K562 (cell line): ENCODE measurements around the gene NGRN. TPM values are rescaled to one million over a fixed set of nuclear protein-coding genes. Genes with fewer than 3 reads are reported as not detected.
A peak's percentile ranks its signal among the peaks of the same experiment; 100 is the strongest.

Source experiments
- AFF1 ChIP-seq, 2 experiments: fragments of 450-650 bp; IDR thresholded peaks; 2 replicates each; pipeline ENCODE4 v1.6.1; 2018; ENCODE audit warnings: mild to moderate bottlenecking in 2 of 2, low read depth in 1 of 2; ENCODE audit not compliant: partially characterized antibody in 2 of 2
- CEBPG ChIP-seq, 3 experiments: fragments of 200-800 bp in 1 of 3; sonication (Bioruptor generic) in 1 of 3; sonication (generic) in 1 of 3; formaldehyde crosslinking in 1 of 3; IDR thresholded peaks in 2 of 3; conservative IDR thresholded peaks in 1 of 3; 2 replicates each; pipeline versions ENCODE4 v1.6.1 to v1.8.0; 2016 to 2022; ENCODE audit warnings: missing compliant biosample characterization in 2 of 3, missing genetic modification characterization in 2 of 3, mild to moderate bottlenecking in 1 of 3, missing genetic modification reagents in 1 of 3
- DNMT1 ChIP-seq: fragments of 450-650 bp; IDR thresholded peaks from 2 replicates; pipeline ENCODE4 v1.6.1; 2016; ENCODE audit warnings: antibody characterized with exemption, mild to moderate bottlenecking
- KAT8 ChIP-seq: fragments of 450-650 bp; IDR thresholded peaks from 2 replicates; pipeline ENCODE4 v1.6.1; 2016; ENCODE audit warnings: low read depth, mild to moderate bottlenecking
- MBD2 ChIP-seq: sonication (generic); IDR thresholded peaks from 2 replicates; pipeline ENCODE4 v1.6.1; 2016; ENCODE audit warnings: low read depth, borderline replicate concordance
- MTA2 ChIP-seq: fragments of 450-650 bp; IDR thresholded peaks from 2 replicates; pipeline ENCODE4 v1.6.1; 2016; ENCODE audit warnings: low read depth
- MYC ChIP-seq, 2 experiments: fragments of 250-450 bp in 1 of 2; sonication (Bioruptor Pico) in 1 of 2; IDR thresholded peaks; 2 replicates each; pipeline versions ENCODE4 v1.5.1 to v1.6.1; 2012 to 2021; ENCODE audit warnings: low read depth in 2 of 2, borderline replicate concordance in 1 of 2, improper control_type of control experiment in 1 of 2, low read length in 1 of 2, mild to moderate bottlenecking in 1 of 2, moderate library complexity in 1 of 2
- NR2C2 ChIP-seq, 2 experiments: fragments of 200-800 bp in 1 of 2; sonication (Bioruptor generic) in 1 of 2; sonication (generic) in 1 of 2; formaldehyde crosslinking in 1 of 2; IDR thresholded peaks; 2 replicates each; pipeline versions ENCODE4 v1.6.1 to v1.8.0; 2016 to 2022; ENCODE audit warnings: mild to moderate bottlenecking in 1 of 2, missing compliant biosample characterization in 1 of 2, missing genetic modification characterization in 1 of 2, missing genetic modification reagents in 1 of 2
- PHF20 ChIP-seq: fragments of 450-650 bp; IDR thresholded peaks from 2 replicates; pipeline ENCODE4 v1.6.1; 2018; ENCODE audit not compliant: partially characterized antibody
- POLR2G ChIP-seq: fragments of 200-400 bp; formaldehyde crosslinking; IDR thresholded peaks from 2 replicates; pipeline ENCODE4 v1.6.1; 2017; ENCODE audit warnings: low read depth, mild to moderate bottlenecking, antibody characterized with exemption, low read length, moderate library complexity
- PRMT5 ChIP-seq: sonication (generic); formaldehyde crosslinking; IDR thresholded peaks from 2 replicates; pipeline ENCODE4 v1.5.0; 2020; ENCODE audit warnings: missing genetic modification reagents
- RCOR1 ChIP-seq, 2 experiments: IDR thresholded peaks; 2 replicates each; pipeline ENCODE4 v1.6.1; 2012; ENCODE audit warnings: low read depth in 2 of 2, low read length in 2 of 2, borderline replicate concordance in 1 of 2, improper control_type of control experiment in 1 of 2
- SETDB1 ChIP-seq: IDR thresholded peaks from one replicate; pipeline ENCODE4 v1.6.1; 2012; ENCODE audit warnings: low read length, control low read depth, inconsistent platforms
- TGIF2 ChIP-seq: sonication (generic); formaldehyde crosslinking; IDR thresholded peaks from 2 replicates; pipeline ENCODE4 v1.8.1; 2022; ENCODE audit warnings: mild to moderate bottlenecking, missing genetic modification reagents, moderate library complexity
- U2AF2 ChIP-seq: fragments of 200-400 bp; formaldehyde crosslinking; optimal IDR thresholded peaks from 2 replicates; pipeline ENCODE3; 2017; ENCODE audit warnings: low read depth, mild to moderate bottlenecking, low read length
- XRCC3 ChIP-seq: fragments of 450-650 bp; IDR thresholded peaks from 2 replicates; pipeline ENCODE4 v1.6.1; 2017; ENCODE audit warnings: mild to moderate bottlenecking, moderate library complexity
- ZBTB7A ChIP-seq: IDR thresholded peaks from 2 replicates; pipeline ENCODE4 v1.6.1; 2011; ENCODE audit warnings: low read depth, mild to moderate bottlenecking, low read length, moderate library complexity, borderline replicate concordance; ENCODE audit not compliant: control insufficient read depth
- ZNF134 ChIP-seq: fragments of 250-450 bp; sonication (Bioruptor Pico); conservative IDR thresholded peaks from 2 replicates; pipeline ENCODE4 v1.4.0; 2020
- ZNF764 ChIP-seq: fragments of 250-450 bp; sonication (Bioruptor Pico); IDR thresholded peaks from 2 replicates; pipeline ENCODE4 v1.4.0; 2020; ENCODE audit warnings: low read depth, mild to moderate bottlenecking, moderate library complexity
- ZNF778 ChIP-seq: fragments of 450-650 bp; formaldehyde crosslinking; IDR thresholded peaks from 2 replicates; pipeline ENCODE4 v1.4.0; 2020; ENCODE audit warnings: mild to moderate bottlenecking, moderate library complexity
- polyA plus RNA-seq, 8 experiments: library from polyadenylated mRNA; depleted of rRNA in 4 of 8; stranded (reverse) in 5 of 8; unstranded in 3 of 8; fragments of >200 nt; fragmentation: Nextera tagmentation in 2 of 8; fragmentation: Illumina TruSeq in 1 of 8; extraction: Ambion mirVana in 2 of 8; extraction: Trizol in 1 of 8; gene quantifications; 2 replicates each; pipeline versions ENCODE4 v1.2.1 to v1.2.3, GENCODE V29; 2011 to 2014; ENCODE audit warnings: inconsistent platforms in 1 of 8, missing spikeins in 1 of 8
- total RNA-seq, 7 experiments: library from RNA; depleted of rRNA in 6 of 7; stranded (reverse); fragments of >200 nt in 6 of 7; fragmentation: Illumina TruSeq in 2 of 7; extraction: Trizol in 2 of 7; gene quantifications; 2 replicates each; pipeline versions ENCODE4 v1.2.1 to v1.2.3, GENCODE V29; 2011 to 2021; ENCODE audit warnings: low replicate concordance in 1 of 7

NGRN gene
- total and polyA plus RNA-seq, 9 of the 15 experiments (the other 6 are each of a cell fraction or from before 2014, with no cell fraction given) = 14.0 to 73.4 (median 60.0) TPM

- peak in 1 of 2 experiments; percentile 9 for TF ChIP-seq AFF1 (IDR thresholded peaks at IDR 0.05; ENCODE audit: low read depth in 1 of 2, partially characterized antibody in 2 of 2)
- TF ChIP-seq MBD2 = peak; percentile 35; the same call in 1 of the 2 replicates
- TF ChIP-seq ZNF764 (CRISPR knock-in tag) = no peak
- no peak for TF ChIP-seq XRCC3
- no peak for TF ChIP-seq SETDB1
- no peak for TF ChIP-seq NR2C2 (CRISPR knock-in tag; IDR thresholded peaks at IDR 0.05)
- no peak for TF ChIP-seq NR2C2 (tag; IDR thresholded peaks at IDR 0.05)
- 0 out of 2 replicates have a peak, but pooled peaks have one; percentile 43 for TF ChIP-seq ZNF134 (CRISPR knock-in tag)
- no peak for TF ChIP-seq U2AF2
- TF ChIP-seq KAT8 = no peak
- TF ChIP-seq RCOR1 (IDR thresholded peaks at IDR 0.05; ENCODE audit: borderline replicate concordance in 1 of 2, low read depth in 2 of 2, low read length in 2 of 2) = peak in 1 of 2 experiments; percentile 78; a peak in 2 of 4 replicates
- no peak for TF ChIP-seq ZNF778 (CRISPR knock-in tag)
- no peak for TF ChIP-seq ZBTB7A
- no peak for TF ChIP-seq PRMT5 (CRISPR knock-in tag)
- TF ChIP-seq TGIF2 (CRISPR knock-in tag) = no peak
- TF ChIP-seq DNMT1 = no peak
- peak; percentile 63 for TF ChIP-seq POLR2G
- no peak for TF ChIP-seq CEBPG (CRISPR knock-in tag; IDR thresholded peaks at IDR 0.05)
- no peak for TF ChIP-seq CEBPG (tag; conservative IDR thresholded peaks at IDR 0.05 in 1 of 2, IDR thresholded peaks at IDR 0.05 in 1 of 2)
- TF ChIP-seq PHF20 = no peak
- TF ChIP-seq MYC (IDR thresholded peaks at IDR 0.05; ENCODE audit: low read depth, low read length) = peak; percentile 79
- TF ChIP-seq MYC (CRISPR knock-in tag; IDR thresholded peaks at IDR 0.05; ENCODE audit: borderline replicate concordance, low read depth) = no peak
- peak; percentile 29; the same call in 1 of the 2 replicates for TF ChIP-seq MTA2
Measured at GRCh38 chr15:90241343-90242192, 23.9 kb upstream of the NGRN start (continued).
